DND-41 (cell line): ENCODE measurements around the gene TPI1.

Source experiments
- ATAC-seq: fragments of 200-7000 bp; cut with Tn5 transposase; 3 replicates; pipeline ENCODE4 v1.9.1; 2021; ENCODE audit warnings: low read depth; ENCODE audit not compliant: insufficient read depth
- DNase-seq: peaks from one replicate; pipeline ENCODE4 v3.0.0-alpha.2; 2020
- H2AFZ ChIP-seq: 2 replicates; pipeline ENCODE4 v1.6.0; 2012; ENCODE audit warnings: low read depth, low read length
- H3K27ac ChIP-seq: 2 replicates; pipeline ENCODE4 v1.5.1; 2012; ENCODE audit warnings: low read length, inconsistent platforms
- H3K27me3 ChIP-seq: fragments of 200-600 bp; sonication (generic); 2 replicates; pipeline ENCODE4 v1.6.0; 2012; ENCODE audit warnings: low read length, mild to moderate bottlenecking, inconsistent platforms; ENCODE audit not compliant: insufficient read depth, poor library complexity
- H3K36me3 ChIP-seq: 2 replicates; pipeline ENCODE4 v1.5.1; 2012; ENCODE audit warnings: low read length, inconsistent platforms; ENCODE audit not compliant: insufficient read depth
- H3K4me1 ChIP-seq: 2 replicates; pipeline ENCODE4 v1.5.1; 2012; ENCODE audit warnings: mild to moderate bottlenecking, low read length; ENCODE audit not compliant: insufficient read depth
- H3K4me2 ChIP-seq: 2 replicates; pipeline ENCODE4 v1.6.0; 2012; ENCODE audit warnings: mild to moderate bottlenecking, moderate library complexity, low read length, inconsistent platforms; ENCODE audit not compliant: insufficient read depth
- H3K4me3 ChIP-seq, 2 experiments: fragments of 200-600 bp in 1 of 2; shearing (Covaris generic) in 1 of 2; 2 replicates each; pipeline ENCODE4 v1.5.1; 2012 to 2016; ENCODE audit warnings: inconsistent platforms in 2 of 2, low read length in 2 of 2, mild to moderate bottlenecking in 2 of 2, low read depth in 1 of 2, moderate library complexity in 1 of 2
- H3K79me2 ChIP-seq: 2 replicates; pipeline ENCODE4 v1.6.0; 2012; ENCODE audit warnings: low read length, inconsistent platforms; ENCODE audit not compliant: insufficient read depth
- H3K9ac ChIP-seq: 2 replicates; pipeline ENCODE4 v1.6.0; 2012; ENCODE audit warnings: low read depth, mild to moderate bottlenecking, inconsistent platforms, low read length, moderate library complexity
- H3K9me3 ChIP-seq: 2 replicates; pipeline ENCODE4 v1.5.1; 2012; ENCODE audit warnings: low read length, moderate library complexity, mild to moderate bottlenecking, inconsistent platforms; ENCODE audit not compliant: insufficient read depth, severe bottlenecking
- H4K20me1 ChIP-seq: 2 replicates; pipeline ENCODE4 v1.6.0; 2012; ENCODE audit warnings: low read length; ENCODE audit not compliant: insufficient read depth
- CTCF ChIP-seq: IDR thresholded peaks from 2 replicates; pipeline ENCODE4 v1.5.1; 2012; ENCODE audit warnings: borderline replicate concordance, low read length, moderate library complexity, mild to moderate bottlenecking; ENCODE audit not compliant: poor library complexity, severe bottlenecking; ENCODE audit errors: extremely low read depth
- EZH2 ChIP-seq: IDR thresholded peaks from 3 replicates; pipeline ENCODE4 v1.6.1; 2012; ENCODE audit warnings: borderline replicate concordance, low read depth, mild to moderate bottlenecking, moderate library complexity, low read length, inconsistent platforms; ENCODE audit not compliant: severe bottlenecking

Gene TPI1

GRCh38 chr12:6914246-6914946, 47.1 kb downstream of the TPI1 start, which contains the start of gene ENO2:
TSS of gene ENO2 (plus strand) at chr12:6914580. CDS start at chr12:6915833, 1,253 bp downstream.
- H3K9me3 ChIP-seq: no peaks in the 10 kb centered on the region
- no peaks in the 10 kb centered on the region for H3K27me3 ChIP-seq
- H4K20me1 ChIP-seq: peaks cover 10% of the 10 kb centered on the region
- H3K36me3 ChIP-seq: peaks cover 33% of the 10 kb centered on the region
- H3K4me1 ChIP-seq: peaks cover 38% of the 10 kb centered on the region
- H3K27ac ChIP-seq: peak within 1 kb of the TSS; percentile 83
- H3K79me2 ChIP-seq: peaks cover 33% of the 10 kb centered on the region
- TF ChIP-seq EZH2 (no peak), CTCF (no peak)
- H3K4me3 ChIP-seq: peak within 1 kb of the TSS; percentile 71 to 72
- peak within 1 kb of the TSS; percentile 91 for H3K4me2 ChIP-seq
- ATAC-seq (peak; percentile 90), DNase-seq (peak; percentile 82)
- peak within 1 kb of the TSS; percentile 83 for H2AFZ ChIP-seq
- H3K9ac ChIP-seq: peak within 1 kb of the TSS; percentile 91

GRCh38 chr12:6914947-6915788, 47.8 kb downstream of the TPI1 start:
- Histone ChIP-seq H3K4me1 (peaks cover 38% of the 10 kb centered on the region), H3K79me2 (peaks cover 33% of the 10 kb centered on the region), H4K20me1 (peaks cover 10% of the 10 kb centered on the region), H3K36me3 (peaks cover 40% of the 10 kb centered on the region), H3K27me3 (no peaks in the 10 kb centered on the region), H3K4me3 (peak overlapping the region; percentile 71 to 72), H2AFZ (peak overlapping the region; percentile 83), H3K27ac (peak overlapping the region; percentile 83), H3K4me2 (peak overlapping the region; percentile 91), H3K9me3 (no peaks in the 10 kb centered on the region), H3K9ac (peak overlapping the region; percentile 91)
- peak; percentile 53 for DNase-seq
- ATAC-seq: peak; percentile 25
- TF ChIP-seq EZH2 (no peak), CTCF (no peak)

- Histone ChIP-seq H3K9ac (peak overlapping the region; percentile 91; the same call in 1 of the 2 replicates), H3K4me1 (peaks cover 38% of the 10 kb centered on the region), H3K79me2 (peaks cover 33% of the 10 kb centered on the region), H3K27ac (no peak overlapping the region; the same call in 1 of the 2 replicates), H4K20me1 (peaks cover 10% of the 10 kb centered on the region), H3K9me3 (no peaks in the 10 kb centered on the region), H3K4me3 (peak overlapping the region in 1 of 2 experiments; percentile 72; a peak in 2 of 4 replicates), H3K36me3 (peaks cover 43% of the 10 kb centered on the region), H3K27me3 (no peaks in the 10 kb centered on the region), H2AFZ (no peak overlapping the region), H3K4me2 (peak overlapping the region; percentile 91)
- ATAC-seq (no peak), DNase-seq (no peak)
- TF ChIP-seq CTCF (no peak), EZH2 (no peak)
These were observed 48.5 kb downstream of the TPI1 start for GRCh38 chr12:6915789-6916285.
